IMR-90 (cell line): ENCODE data around the gene GRIN2A. TPM values are rescaled to one million over a fixed set of nuclear protein-coding genes. Genes with fewer than 3 reads are reported as not detected.

Source experiments
- ATAC-seq: fragments of 200-7000 bp; cut with Tn5 transposase; 2 replicates; pipeline ENCODE4 v1.9.1; 2020; ENCODE audit warnings: low read depth, mild to moderate bottlenecking, moderate library complexity
- BruUV-seq: library from RNA; stranded (reverse); fragments of 400-500 nt; replicated peaks from 2 replicates; lab custom pipeline; 2021; lab: Mats Ljungman, UMichigan
- CTCF ChIA-PET: fragments of 300-600 bp; formaldehyde crosslinking; extraction: SDS; loops from one replicate; lab custom pipeline; 2021; ENCODE audit warnings: antibody characterized with exemption; lab: Yijun Ruan, JAX
- POLR2A ChIA-PET: fragments of 300-600 bp; sonication (Branson Sonifier 250); formaldehyde crosslinking; loops from one replicate; lab custom pipeline; 2022; ENCODE audit warnings: antibody characterized with exemption; ENCODE audit not compliant: unreplicated experiment; lab: Charles Lee
- DNase-seq: peaks from one replicate; pipeline ENCODE4 v3.0.0; 2013
- H2AFZ ChIP-seq: replicated peaks from 2 replicates; pipeline ENCODE3; 2013; ENCODE audit warnings: low read length, mild to moderate bottlenecking; ENCODE audit not compliant: poor library complexity
- H2AK5ac ChIP-seq: 2 replicates; pipeline ENCODE4 v1.6.1; 2013; ENCODE audit warnings: low read depth, low read length, inconsistent platforms
- H2AK9ac ChIP-seq: replicated peaks from 2 replicates; pipeline ENCODE3; 2013; ENCODE audit warnings: mild to moderate bottlenecking, low read depth, low read length, moderate library complexity; ENCODE audit not compliant: poor library complexity
- H2BK120ac ChIP-seq: 2 replicates; pipeline ENCODE4 v1.6.1; 2013; ENCODE audit warnings: low read depth, low read length, inconsistent platforms
- H2BK15ac ChIP-seq: 3 replicates; pipeline ENCODE4 v1.6.1; 2013; ENCODE audit warnings: low read depth, low read length, inconsistent platforms
- H2BK20ac ChIP-seq: 2 replicates; pipeline ENCODE4 v1.6.1; 2013; ENCODE audit warnings: low read depth, mild to moderate bottlenecking, inconsistent platforms, low read length, moderate library complexity
- H2BK5ac ChIP-seq: 2 replicates; pipeline ENCODE4 v1.6.1; 2013; ENCODE audit warnings: mild to moderate bottlenecking, low read depth, low read length, inconsistent platforms; ENCODE audit not compliant: poor library complexity, severe bottlenecking
- H3K14ac ChIP-seq: replicated peaks from 2 replicates; pipeline ENCODE4 v1.6.1; 2013; ENCODE audit warnings: low read depth, low read length, inconsistent platforms
- H3K18ac ChIP-seq: 2 replicates; pipeline ENCODE4 v1.6.1; 2013; ENCODE audit warnings: low read depth, low read length, control low read depth
- H3K23ac ChIP-seq: 2 replicates; pipeline ENCODE4 v1.6.1; 2013; ENCODE audit warnings: low read depth, low read length, inconsistent platforms
- H3K27ac ChIP-seq: 2 replicates; pipeline ENCODE4 v1.5.1; 2013; ENCODE audit warnings: mild to moderate bottlenecking, control low read depth, low read length; ENCODE audit not compliant: insufficient read depth
- H3K27me3 ChIP-seq: 2 replicates; pipeline ENCODE4 v1.6.1; 2013; ENCODE audit warnings: low read length; ENCODE audit not compliant: control insufficient read depth, insufficient read depth
- H3K36me3 ChIP-seq: 2 replicates; pipeline ENCODE4 v1.6.1; 2013; ENCODE audit warnings: low read length, mixed read lengths; ENCODE audit not compliant: control insufficient read depth, insufficient read depth
- H3K4ac ChIP-seq: 2 replicates; pipeline ENCODE4 v1.6.1; 2013; ENCODE audit warnings: low read depth, low read length, inconsistent platforms
- H3K4me1 ChIP-seq: 2 replicates; pipeline ENCODE4 v1.6.1; 2013; ENCODE audit warnings: low read length, mixed read lengths; ENCODE audit not compliant: control insufficient read depth, insufficient read depth
- H3K4me2 ChIP-seq: 2 replicates; pipeline ENCODE4 v1.6.1; 2013; ENCODE audit warnings: low read depth, mild to moderate bottlenecking, control low read depth, low read length, moderate library complexity
- H3K4me3 ChIP-seq: 2 replicates; pipeline ENCODE4 v1.5.1; 2013; ENCODE audit warnings: low read depth, mild to moderate bottlenecking, control low read depth, low read length, moderate library complexity; ENCODE audit not compliant: insufficient read depth
- H3K56ac ChIP-seq: 2 replicates; pipeline ENCODE4 v1.6.1; 2013; ENCODE audit warnings: low read length, inconsistent platforms; ENCODE audit not compliant: insufficient read depth; ENCODE audit errors: extremely low read depth
- H3K79me1 ChIP-seq, 2 experiments: 2 replicates each; pipeline ENCODE4 v1.6.1; 2013; ENCODE audit warnings: low read length in 2 of 2, inconsistent platforms in 1 of 2, low read depth in 1 of 2
- H3K9ac ChIP-seq: 2 replicates; pipeline ENCODE4 v1.6.1; 2013; ENCODE audit warnings: low read depth, low read length, control low read depth
- H3K9me1 ChIP-seq: 2 replicates; pipeline ENCODE4 v1.6.1; 2013; ENCODE audit warnings: low read length, inconsistent platforms; ENCODE audit not compliant: insufficient read depth
- H3K9me3 ChIP-seq: 2 replicates; pipeline ENCODE4 v1.6.1; 2013; ENCODE audit warnings: low read length; ENCODE audit not compliant: control insufficient read depth, insufficient read depth
- H4K20me1 ChIP-seq: 2 replicates; pipeline ENCODE4 v1.6.1; 2013; ENCODE audit warnings: low read length, inconsistent platforms; ENCODE audit not compliant: insufficient read depth
- H4K5ac ChIP-seq: 2 replicates; pipeline ENCODE4 v1.6.1; 2013; ENCODE audit warnings: mild to moderate bottlenecking, low read depth, low read length, control low read depth
- H4K8ac ChIP-seq, 2 experiments: 2 replicates each; pipeline ENCODE4 v1.6.1; 2013; ENCODE audit warnings: low read depth in 2 of 2, low read length in 2 of 2, control low read depth in 1 of 2, inconsistent platforms in 1 of 2
- H4K91ac ChIP-seq: 2 replicates; pipeline ENCODE4 v1.6.1; 2013; ENCODE audit warnings: low read depth, low read length, inconsistent platforms; ENCODE audit not compliant: insufficient read depth
- CHD1 ChIP-seq: IDR thresholded peaks from 2 replicates; pipeline ENCODE4 v1.6.1; 2012; ENCODE audit warnings: low read depth, low read length, improper control_type of control experiment
- WGBS, 2 experiments: methylation state at CpG; one replicate each; pipeline versions ENCODE4 v1.1.5 to v1.1.7; 2013; ENCODE audit warnings: missing lambda C conversion rate in 2 of 2; ENCODE audit not compliant: insufficient read length in 1 of 2; ENCODE audit errors: extremely low coverage in 2 of 2; 5-methylcytosine and 5-hydroxymethylcytosine counted together
- dilution Hi-C: fragments of 300-500 bp; cut with HindIII; formaldehyde crosslinking; loops from one replicate; pipeline ENCODE4 v1.14.3; 2018; ENCODE audit warnings: low sequenced_read_pairs; ENCODE audit not compliant: unreplicated experiment
- in situ Hi-C: fragments of 300-500 bp; cut with MboI; formaldehyde crosslinking; loops from 3 replicates; pipeline ENCODE4 v1.14.3; 2019; ENCODE audit warnings: low sequenced_read_pairs, inconsistent platforms, mixed read lengths
- intact Hi-C: fragments of 100-400 bp; cut with micrococcal nuclease; formaldehyde crosslinking; loops from 2 replicates; pipeline ENCODE4 v1.10.0; 2022
- polyA plus RNA-seq, 3 experiments: library from polyadenylated mRNA; depleted of rRNA; stranded (reverse); fragments of >200 nt; gene quantifications; 2 replicates each; pipeline ENCODE4 v1.2.3, GENCODE V29; 2012; ENCODE audit warnings: low replicate concordance in 1 of 3
- total RNA-seq: library from RNA; depleted of rRNA; stranded (reverse); fragments of >200 nt; gene quantifications from 2 replicates; pipeline ENCODE4 v1.2.3, GENCODE V29; 2012

The GRIN2A gene
- total and polyA plus RNA-seq, 2 of the 4 experiments (the other 2 are of a cell fraction) = under 0.01 TPM; not detected in 1

DNA sequence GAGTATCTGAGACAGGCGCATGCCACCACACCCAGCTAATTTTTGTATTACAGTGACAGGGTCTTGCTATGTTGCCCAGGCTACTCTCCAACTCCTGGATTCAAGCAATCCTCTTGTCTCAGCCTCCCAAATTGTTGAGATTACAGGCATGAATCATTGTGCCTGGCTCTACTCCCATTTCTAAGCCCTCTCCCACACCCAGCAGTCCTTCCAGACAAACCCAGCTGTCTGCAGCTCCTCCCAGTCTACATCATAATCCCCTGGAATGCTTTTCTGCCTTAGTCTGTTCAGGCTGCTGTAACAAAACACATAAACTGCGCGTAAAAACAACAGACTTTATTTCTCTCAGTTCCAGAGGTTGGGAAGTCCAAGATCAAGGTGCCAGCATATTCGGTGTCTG lies 144.5 kb downstream of the GRIN2A start:
- dilution Hi-C loops = no loop called here
- no TSS peak for BruUV-seq
- no peak for TF ChIP-seq CHD1

More for the DNA sequence above, 144.5 kb downstream of the GRIN2A start:
- WGBS, 2 experiments = 80% methylated on average over 1 of the region's 4 CpGs; no CpG with 5 or more reads in 1 of the 2 experiments
- no peak overlapping the region for H4K8ac ChIP-seq
- no peak for DNase-seq
- H4K5ac ChIP-seq = no peak overlapping the region
- no peak overlapping the region for H4K91ac ChIP-seq
- no peak overlapping the region for H3K9ac ChIP-seq
- no peak overlapping the region for H2AK9ac ChIP-seq
- ATAC-seq = no peak
- no peak overlapping the region for H2AFZ ChIP-seq
- in situ Hi-C loops = no loop called here
- H3K56ac ChIP-seq = no peak overlapping the region
- H3K4ac ChIP-seq = no peak overlapping the region
- H3K27me3 ChIP-seq = no peaks in the 10 kb centered on the region
- intact Hi-C loops = no loop called here
- H3K9me1 ChIP-seq = no peaks in the 10 kb centered on the region
- peaks cover 35% of the 10 kb centered on the region for H3K9me3 ChIP-seq
- H3K4me2 ChIP-seq = no peak overlapping the region
- no peaks in the 10 kb centered on the region for H3K4me1 ChIP-seq
- no peak overlapping the region for H3K23ac ChIP-seq
- H2BK20ac ChIP-seq = no peak overlapping the region
- no peak overlapping the region for H3K18ac ChIP-seq
- CTCF ChIA-PET = no interaction called here
- H2BK120ac ChIP-seq = no peak overlapping the region
- no peak overlapping the region for H2AK5ac ChIP-seq
- H3K14ac ChIP-seq = no peak overlapping the region
- H3K27ac ChIP-seq = no peak overlapping the region
- H3K79me1 ChIP-seq = no peaks in the 10 kb centered on the region
- H3K4me3 ChIP-seq = no peak overlapping the region
- POLR2A ChIA-PET = no interaction called here
- H3K36me3 ChIP-seq = no peaks in the 10 kb centered on the region
- no peak overlapping the region for H2BK5ac ChIP-seq
- H4K20me1 ChIP-seq = no peaks in the 10 kb centered on the region
- H2BK15ac ChIP-seq = no peak overlapping the region
